HepG2 (cell line): ENCODE data around the gene TMEM127. TPM values are rescaled to one million over a fixed set of nuclear protein-coding genes. Genes with fewer than 3 reads are reported as not detected.
A peak's percentile ranks its signal among the peaks of the same experiment; 100 is the strongest.

Source experiments
- CBX2 ChIP-seq, 2 experiments: fragments of 200-600 bp in 1 of 2; sonication (generic); formaldehyde crosslinking in 1 of 2; IDR thresholded peaks; 2 replicates each; pipeline versions ENCODE4 v1.7.0 to v1.8.1; 2018 to 2022; ENCODE audit warnings: low read depth in 2 of 2, low read length in 1 of 2, mild to moderate bottlenecking in 1 of 2, missing genetic modification reagents in 1 of 2
- CEBPG ChIP-seq: IDR thresholded peaks from 2 replicates; pipeline ENCODE4 v1.6.1; 2016
- ELF4 ChIP-seq: sonication (generic); formaldehyde crosslinking; IDR thresholded peaks from 2 replicates; pipeline ENCODE4 v1.5.0; 2020; ENCODE audit warnings: missing genetic modification reagents, mild to moderate bottlenecking, moderate library complexity, borderline replicate concordance
- FOXA1 ChIP-seq, 2 experiments: fragments of 450-650 bp in 1 of 2; sonication (generic) in 1 of 2; formaldehyde crosslinking in 1 of 2; IDR thresholded peaks; 2 replicates each; pipeline versions ENCODE4 v1.4.0 to v1.6.1; 2016 to 2020; ENCODE audit warnings: missing genetic modification reagents in 1 of 2
- GMEB1 ChIP-seq: sonication (generic); formaldehyde crosslinking; IDR thresholded peaks from 2 replicates; pipeline ENCODE4 v1.5.1; 2020; ENCODE audit warnings: missing genetic modification reagents, mild to moderate bottlenecking, borderline replicate concordance
- HIVEP1 ChIP-seq: sonication (generic); formaldehyde crosslinking; IDR thresholded peaks from 2 replicates; pipeline ENCODE4 v1.4.0; 2020; ENCODE audit warnings: mild to moderate bottlenecking, missing genetic modification reagents
- MEIS2 ChIP-seq: sonication (generic); formaldehyde crosslinking; IDR thresholded peaks from 2 replicates; pipeline ENCODE4 v1.9.0; 2021; ENCODE audit warnings: mild to moderate bottlenecking, missing genetic modification reagents
- NFAT5 ChIP-seq: sonication (generic); formaldehyde crosslinking; IDR thresholded peaks from 2 replicates; pipeline ENCODE4 v1.4.0; 2020; ENCODE audit warnings: missing genetic modification reagents
- TRIM24 ChIP-seq: sonication (generic); formaldehyde crosslinking; IDR thresholded peaks from 2 replicates; pipeline ENCODE4 v1.8.0; 2022; ENCODE audit warnings: mild to moderate bottlenecking, missing genetic modification reagents
- ZFP82 ChIP-seq: sonication (generic); formaldehyde crosslinking; IDR thresholded peaks from 2 replicates; pipeline ENCODE4 v1.5.1; 2020; ENCODE audit warnings: mild to moderate bottlenecking, missing genetic modification reagents, borderline replicate concordance
- ZNF530 ChIP-seq: sonication (generic); formaldehyde crosslinking; IDR thresholded peaks from 2 replicates; pipeline ENCODE4 v1.5.0; 2020; ENCODE audit warnings: low read depth, mild to moderate bottlenecking, missing genetic modification reagents
- ZNF598 ChIP-seq: sonication (generic); formaldehyde crosslinking; IDR thresholded peaks from 2 replicates; pipeline ENCODE4 v1.5.1; 2020; ENCODE audit warnings: mild to moderate bottlenecking, missing genetic modification reagents, borderline replicate concordance
- ZSCAN31 ChIP-seq: sonication (generic); formaldehyde crosslinking; IDR thresholded peaks from 2 replicates; pipeline ENCODE4 v1.5.0; 2020; ENCODE audit warnings: low read depth, mild to moderate bottlenecking, missing genetic modification reagents
- polyA plus RNA-seq, 8 experiments: library from polyadenylated mRNA; depleted of rRNA in 3 of 8; stranded (reverse) in 7 of 8; unstranded in 1 of 8; fragments of >200 nt; fragmentation: Illumina TruSeq in 4 of 8; extraction: Trizol in 4 of 8; gene quantifications; 2 replicates each; pipeline versions ENCODE4 v1.2.1 to v1.2.3, GENCODE V29; 2011 to 2016; ENCODE audit warnings: low read depth in 4 of 8, missing spikeins in 1 of 8, mixed read lengths in 1 of 8; ENCODE audit not compliant: insufficient read depth in 1 of 8
- total RNA-seq, 5 experiments: library from RNA; depleted of rRNA; stranded (reverse); fragments of >200 nt; fragmentation: Illumina TruSeq; extraction: Trizol; gene quantifications; 2 replicates each; pipeline ENCODE4 v1.2.3, GENCODE V29; 2016; ENCODE audit warnings: low read depth in 1 of 5
- TF ChIP-seq, protein P1 (sequence below): sonication (generic); formaldehyde crosslinking; IDR thresholded peaks from 2 replicates; pipeline ENCODE4 v1.4.0; 2020; ENCODE audit warnings: mild to moderate bottlenecking, missing genetic modification reagents
- TF ChIP-seq, protein P2 (sequence below): sonication (generic); formaldehyde crosslinking; IDR thresholded peaks from 2 replicates; pipeline ENCODE4 v1.4.0; 2020; ENCODE audit warnings: missing genetic modification reagents
- TF ChIP-seq, protein P3 (sequence below): sonication (generic); formaldehyde crosslinking; IDR thresholded peaks from 2 replicates; pipeline ENCODE4 v1.8.1; 2023; ENCODE audit warnings: mild to moderate bottlenecking, inconsistent platforms, moderate library complexity, missing genetic modification reagents, borderline replicate concordance

TMEM127 gene
- total and polyA plus RNA-seq, 2 of the 13 experiments (the other 11 are each of a cell fraction or from before 2014, with no cell fraction given) = 21.5 to 33.9 TPM

- TF ChIP-seq NFAT5 (CRISPR knock-in tag) = peak; percentile 70
- TF ChIP-seq ZSCAN31 (CRISPR knock-in tag) = peak; percentile 94
- no peak for TF ChIP-seq ZNF530 (CRISPR knock-in tag)
- peak; percentile 78; the same call in 1 of the 2 replicates for TF ChIP-seq ZNF598 (CRISPR knock-in tag)
- TF ChIP-seq TRIM24 (CRISPR knock-in tag) = no peak
- TF ChIP-seq CBX2 (IDR thresholded peaks at IDR 0.05; ENCODE audit: low read depth, low read length) = no peak
- no peak for TF ChIP-seq CBX2 (CRISPR knock-in tag; IDR thresholded peaks at IDR 0.05; ENCODE audit: low read depth)
- peak; percentile 93 for TF ChIP-seq HIVEP1 (CRISPR knock-in tag)
- peak; percentile 91 for TF ChIP-seq ZFP82 (CRISPR knock-in tag)
- no peak for TF ChIP-seq CEBPG (CRISPR knock-in tag)
- TF ChIP-seq FOXA1 (IDR thresholded peaks at IDR 0.05) = no peak
- TF ChIP-seq FOXA1 (CRISPR knock-in tag; IDR thresholded peaks at IDR 0.05) = no peak; the same call in 1 of the 2 replicates
- TF ChIP-seq MEIS2 (CRISPR knock-in tag) = peak; percentile 73
- peak; percentile 97 for TF ChIP-seq GMEB1 (CRISPR knock-in tag)
- TF ChIP-seq, protein P1, sequence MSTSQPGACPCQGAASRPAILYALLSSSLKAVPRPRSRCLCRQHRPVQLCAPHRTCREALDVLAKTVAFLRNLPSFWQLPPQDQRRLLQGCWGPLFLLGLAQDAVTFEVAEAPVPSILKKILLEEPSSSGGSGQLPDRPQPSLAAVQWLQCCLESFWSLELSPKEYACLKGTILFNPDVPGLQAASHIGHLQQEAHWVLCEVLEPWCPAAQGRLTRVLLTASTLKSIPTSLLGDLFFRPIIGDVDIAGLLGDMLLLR (CRISPR knock-in tag) = peak; percentile 42; the same call in 1 of the 2 replicates
- TF ChIP-seq, protein P2, sequence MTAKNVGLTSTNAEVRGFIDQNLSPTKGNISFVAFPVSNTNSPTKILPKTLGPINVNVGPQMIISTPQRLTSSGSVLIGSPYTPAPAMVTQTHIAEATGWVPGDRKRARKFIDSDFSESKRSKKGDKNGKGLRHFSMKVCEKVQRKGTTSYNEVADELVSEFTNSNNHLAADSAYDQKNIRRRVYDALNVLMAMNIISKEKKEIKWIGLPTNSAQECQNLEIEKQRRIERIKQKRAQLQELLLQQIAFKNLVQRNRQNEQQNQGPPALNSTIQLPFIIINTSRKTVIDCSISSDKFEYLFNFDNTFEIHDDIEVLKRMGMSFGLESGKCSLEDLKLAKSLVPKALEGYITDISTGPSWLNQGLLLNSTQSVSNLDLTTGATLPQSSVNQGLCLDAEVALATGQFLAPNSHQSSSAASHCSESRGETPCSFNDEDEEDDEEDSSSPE = peak; percentile 93
- TF ChIP-seq, protein P3, sequence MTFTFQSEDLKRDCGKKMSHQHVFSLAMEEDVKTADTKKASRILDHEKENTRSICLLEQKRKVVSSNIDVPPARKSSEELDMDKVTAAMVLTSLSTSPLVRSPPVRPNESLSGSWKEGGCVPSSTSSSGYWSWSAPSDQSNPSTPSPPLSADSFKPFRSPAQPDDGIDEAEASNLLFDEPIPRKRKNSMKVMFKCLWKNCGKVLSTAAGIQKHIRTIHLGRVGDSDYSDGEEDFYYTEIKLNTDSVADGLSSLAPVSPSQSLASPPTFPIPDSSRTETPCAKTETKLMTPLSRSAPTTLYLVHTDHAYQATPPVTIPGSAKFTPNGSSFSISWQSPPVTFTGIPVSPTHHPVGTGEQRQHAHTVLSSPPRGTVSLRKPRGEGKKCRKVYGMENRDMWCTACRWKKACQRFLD (CRISPR knock-in tag) = no peak; the same call in none of the 2 replicates
- peak; percentile 93 for TF ChIP-seq ELF4 (CRISPR knock-in tag)
These were observed at the start of gene TMEM127, which contains the start of gene CIAO1 (continued) for GRCh38 chr2:96265840-96266679.
